D721Med (cell line): ENCODE measurements around the gene CPNE8.

ENCODE experiments used
- DNase-seq: peaks from one replicate; pipeline ENCODE4 v3.0.0; 2011; ENCODE audit warnings: low spot score; ENCODE audit not compliant: insufficient read length
- FAIRE-seq: peaks from 2 replicates; lab custom pipeline; 2011; peaks lifted over from hg19 to GRCh38; lab: Jason Lieb, UNC
- CTCF ChIP-seq: IDR thresholded peaks from 2 replicates; pipeline ENCODE4 v1.5.1; 2012; ENCODE audit warnings: mild to moderate bottlenecking, control low read depth; ENCODE audit not compliant: insufficient read depth; ENCODE audit errors: missing control alignments

The CPNE8 gene

GRCh38 chr12:38713294-38713693, 192.1 kb downstream of the CPNE8 start:
- no peak for DNase-seq
- no peak for FAIRE-seq
- TF ChIP-seq CTCF: no peak

- FAIRE-seq (no peak), DNase-seq (no peak)
- no peak for TF ChIP-seq CTCF
Measured at GRCh38 chr12:38711054-38711453, 194.3 kb downstream of the CPNE8 start.

- DNase-seq (no peak), FAIRE-seq (no peak)
- TF ChIP-seq CTCF: no peak
Measured at GRCh38 chr12:38708466-38708865, 196.9 kb downstream of the CPNE8 start.

- no peak for FAIRE-seq
- no peak for TF ChIP-seq CTCF
Measured at GRCh38 chr12:38707648-38708047, 197.7 kb downstream of the CPNE8 start.

GRCh38 chr12:38697289-38697688, 208.1 kb downstream of the CPNE8 start:
- no peak for DNase-seq
- FAIRE-seq: no peak
- TF ChIP-seq CTCF: no peak

More at GRCh38 chr12:38707648-38708047, 197.7 kb downstream of the CPNE8 start:
- no peak for DNase-seq

- DNase-seq: no peak
Measured at GRCh38 chr12:38695057-38695456, 210.3 kb downstream of the CPNE8 start.

More at GRCh38 chr12:38695057-38695456, 210.3 kb downstream of the CPNE8 start:
- FAIRE-seq: no peak
- no peak for TF ChIP-seq CTCF
